ENCODE results near the gene ACOT11. TPM values are rescaled to one million over a fixed set of nuclear protein-coding genes. Genes with fewer than 3 reads are reported as not detected.
A peak's percentile ranks its signal among the peaks of the same experiment; 100 is the strongest.

Gene ACOT11
- total and polyA plus RNA-seq, 2 experiments from 2014 or later = 13.8 to 20.0 TPM

GRCh38 chr1:54565113-54565501 lies 17.1 kb downstream of the ACOT11 start:
- Histone ChIP-seq H3K27me3 (no peaks in the 10 kb centered on the region), H3K4me2 (peak overlapping the region; percentile 68), H3K79me2 (no peaks in the 10 kb centered on the region), H3K27ac (peak overlapping the region; percentile 95), H3K9me2 (replicated peaks; ENCODE audit: insufficient read depth) (no peaks in the 10 kb centered on the region), H2AFZ (no peak overlapping the region), H3K36me3 (replicated peaks; ENCODE audit: insufficient read depth, low read depth) (no peaks in the 10 kb centered on the region), H4K20me1 (ENCODE audit: insufficient read depth, poor library complexity, severe bottlenecking) (no peaks in the 10 kb centered on the region), H3K4me3 (no peak overlapping the region), H3K9me3 (ENCODE audit: low read depth) (no peaks in the 10 kb centered on the region), H3K4me1 (ENCODE audit: insufficient read depth) (peaks cover 16% of the 10 kb centered on the region)
- WGBS (ENCODE audit: low lambda C conversion rate, missing lambda C conversion rate) = 47% methylated on average over 4 of the region's 4 CpGs
- peak; percentile 60 for DNase-seq (ENCODE audit: low spot score)
- TF ChIP-seq CTCF (IDR thresholded peaks at IDR 0.05; ENCODE audit: poor library complexity) = no peak

- no peak overlapping the region for H3K4me2 ChIP-seq
- no peaks in the 10 kb centered on the region for H3K36me3 ChIP-seq (replicated peaks; ENCODE audit: insufficient read depth, low read depth)
- H3K4me1 ChIP-seq (ENCODE audit: insufficient read depth) = peaks cover 21% of the 10 kb centered on the region
- TF ChIP-seq EZH2 (IDR thresholded peaks at IDR 0.05; ENCODE audit: borderline replicate concordance) (no peak), CTCF (IDR thresholded peaks at IDR 0.05; ENCODE audit: poor library complexity) (no peak), EZH2phosphoT487 (IDR thresholded peaks at IDR 0.05; ENCODE audit: low read depth, severe bottlenecking, unreplicated experiment) (no peak)
- no peak overlapping the region for H3K27ac ChIP-seq
- H3K9me3 ChIP-seq (ENCODE audit: low read depth) = no peaks in the 10 kb centered on the region
- DNase-seq (ENCODE audit: low spot score) = no peak
- no peaks in the 10 kb centered on the region for H4K20me1 ChIP-seq (ENCODE audit: insufficient read depth, poor library complexity, severe bottlenecking)
- no peaks in the 10 kb centered on the region for H3K9me2 ChIP-seq (replicated peaks; ENCODE audit: insufficient read depth)
- no peaks in the 10 kb centered on the region for H3K79me2 ChIP-seq
- no peaks in the 10 kb centered on the region for H3K27me3 ChIP-seq
- WGBS (ENCODE audit: low lambda C conversion rate, missing lambda C conversion rate) = 86% methylated on average over 5 of the region's 5 CpGs
- no peak overlapping the region for H2AFZ ChIP-seq
- no peak overlapping the region for H3K4me3 ChIP-seq
Measured at GRCh38 chr1:54566438-54567141, 18.6 kb downstream of the ACOT11 start.

- no peak for TF ChIP-seq EZH2phosphoT487 (IDR thresholded peaks at IDR 0.05; ENCODE audit: low read depth, severe bottlenecking, unreplicated experiment)
- TF ChIP-seq EZH2 (IDR thresholded peaks at IDR 0.05; ENCODE audit: borderline replicate concordance) = no peak
- no peak for TF ChIP-seq CTCF (IDR thresholded peaks at IDR 0.05; ENCODE audit: poor library complexity)
- H3K4me2 ChIP-seq = no peak overlapping the region
- no peak overlapping the region for H2AFZ ChIP-seq
- no peaks in the 10 kb centered on the region for H4K20me1 ChIP-seq (ENCODE audit: insufficient read depth, poor library complexity, severe bottlenecking)
- no peak overlapping the region for H3K4me3 ChIP-seq
- 61% methylated on average over 5 of the region's 5 CpGs for WGBS (ENCODE audit: low lambda C conversion rate, missing lambda C conversion rate)
- no peaks in the 10 kb centered on the region for H3K36me3 ChIP-seq (replicated peaks; ENCODE audit: insufficient read depth, low read depth)
- no peaks in the 10 kb centered on the region for H3K9me3 ChIP-seq (ENCODE audit: low read depth)
- no peaks in the 10 kb centered on the region for H3K79me2 ChIP-seq
- DNase-seq (ENCODE audit: low spot score) = no peak
- no peak overlapping the region for H3K27ac ChIP-seq
- no peaks in the 10 kb centered on the region for H3K27me3 ChIP-seq
- peaks cover 23% of the 10 kb centered on the region for H3K4me1 ChIP-seq (ENCODE audit: insufficient read depth)
- H3K9me2 ChIP-seq (replicated peaks; ENCODE audit: insufficient read depth) = no peaks in the 10 kb centered on the region
Measured at GRCh38 chr1:54567961-54568360, 19.9 kb downstream of the ACOT11 start.
